IMR-90 (cell line): ENCODE measurements around the gene NR1I2. TPM values are rescaled to one million over a fixed set of nuclear protein-coding genes. Genes with fewer than 3 reads are reported as not detected.

Source experiments
- ATAC-seq: fragments of 200-7000 bp; cut with Tn5 transposase; 2 replicates; pipeline ENCODE4 v1.9.1; 2020; ENCODE audit warnings: low read depth, mild to moderate bottlenecking, moderate library complexity
- BruUV-seq: library from RNA; stranded (reverse); fragments of 400-500 nt; replicated peaks from 2 replicates; lab custom pipeline; 2021; lab: Mats Ljungman, UMichigan
- CTCF ChIA-PET: fragments of 300-600 bp; formaldehyde crosslinking; extraction: SDS; loops from one replicate; lab custom pipeline; 2021; ENCODE audit warnings: antibody characterized with exemption; lab: Yijun Ruan, JAX
- POLR2A ChIA-PET: fragments of 300-600 bp; sonication (Branson Sonifier 250); formaldehyde crosslinking; loops from one replicate; lab custom pipeline; 2022; ENCODE audit warnings: antibody characterized with exemption; ENCODE audit not compliant: unreplicated experiment; lab: Charles Lee
- DNase-seq: peaks from one replicate; pipeline ENCODE4 v3.0.0; 2013
- H2AFZ ChIP-seq: replicated peaks from 2 replicates; pipeline ENCODE3; 2013; ENCODE audit warnings: low read length, mild to moderate bottlenecking; ENCODE audit not compliant: poor library complexity
- H2AK5ac ChIP-seq: 2 replicates; pipeline ENCODE4 v1.6.1; 2013; ENCODE audit warnings: low read depth, low read length, inconsistent platforms
- H2AK9ac ChIP-seq: replicated peaks from 2 replicates; pipeline ENCODE3; 2013; ENCODE audit warnings: mild to moderate bottlenecking, low read depth, low read length, moderate library complexity; ENCODE audit not compliant: poor library complexity
- H2BK120ac ChIP-seq: 2 replicates; pipeline ENCODE4 v1.6.1; 2013; ENCODE audit warnings: low read depth, low read length, inconsistent platforms
- H2BK15ac ChIP-seq: 3 replicates; pipeline ENCODE4 v1.6.1; 2013; ENCODE audit warnings: low read depth, low read length, inconsistent platforms
- H2BK20ac ChIP-seq: 2 replicates; pipeline ENCODE4 v1.6.1; 2013; ENCODE audit warnings: low read depth, mild to moderate bottlenecking, inconsistent platforms, low read length, moderate library complexity
- H2BK5ac ChIP-seq: 2 replicates; pipeline ENCODE4 v1.6.1; 2013; ENCODE audit warnings: mild to moderate bottlenecking, low read depth, low read length, inconsistent platforms; ENCODE audit not compliant: poor library complexity, severe bottlenecking
- H3K14ac ChIP-seq: replicated peaks from 2 replicates; pipeline ENCODE4 v1.6.1; 2013; ENCODE audit warnings: low read depth, low read length, inconsistent platforms
- H3K18ac ChIP-seq: 2 replicates; pipeline ENCODE4 v1.6.1; 2013; ENCODE audit warnings: low read depth, low read length, control low read depth
- H3K23ac ChIP-seq: 2 replicates; pipeline ENCODE4 v1.6.1; 2013; ENCODE audit warnings: low read depth, low read length, inconsistent platforms
- H3K27ac ChIP-seq: 2 replicates; pipeline ENCODE4 v1.5.1; 2013; ENCODE audit warnings: mild to moderate bottlenecking, control low read depth, low read length; ENCODE audit not compliant: insufficient read depth
- H3K27me3 ChIP-seq: 2 replicates; pipeline ENCODE4 v1.6.1; 2013; ENCODE audit warnings: low read length; ENCODE audit not compliant: control insufficient read depth, insufficient read depth
- H3K36me3 ChIP-seq: 2 replicates; pipeline ENCODE4 v1.6.1; 2013; ENCODE audit warnings: low read length, mixed read lengths; ENCODE audit not compliant: control insufficient read depth, insufficient read depth
- H3K4ac ChIP-seq: 2 replicates; pipeline ENCODE4 v1.6.1; 2013; ENCODE audit warnings: low read depth, low read length, inconsistent platforms
- H3K4me1 ChIP-seq: 2 replicates; pipeline ENCODE4 v1.6.1; 2013; ENCODE audit warnings: low read length, mixed read lengths; ENCODE audit not compliant: control insufficient read depth, insufficient read depth
- H3K4me2 ChIP-seq: 2 replicates; pipeline ENCODE4 v1.6.1; 2013; ENCODE audit warnings: low read depth, mild to moderate bottlenecking, control low read depth, low read length, moderate library complexity
- H3K4me3 ChIP-seq: 2 replicates; pipeline ENCODE4 v1.5.1; 2013; ENCODE audit warnings: low read depth, mild to moderate bottlenecking, control low read depth, low read length, moderate library complexity; ENCODE audit not compliant: insufficient read depth
- H3K56ac ChIP-seq: 2 replicates; pipeline ENCODE4 v1.6.1; 2013; ENCODE audit warnings: low read length, inconsistent platforms; ENCODE audit not compliant: insufficient read depth; ENCODE audit errors: extremely low read depth
- H3K79me1 ChIP-seq, 2 experiments: 2 replicates each; pipeline ENCODE4 v1.6.1; 2013; ENCODE audit warnings: low read length in 2 of 2, inconsistent platforms in 1 of 2, low read depth in 1 of 2
- H3K9ac ChIP-seq: 2 replicates; pipeline ENCODE4 v1.6.1; 2013; ENCODE audit warnings: low read depth, low read length, control low read depth
- H3K9me1 ChIP-seq: 2 replicates; pipeline ENCODE4 v1.6.1; 2013; ENCODE audit warnings: low read length, inconsistent platforms; ENCODE audit not compliant: insufficient read depth
- H3K9me3 ChIP-seq: 2 replicates; pipeline ENCODE4 v1.6.1; 2013; ENCODE audit warnings: low read length; ENCODE audit not compliant: control insufficient read depth, insufficient read depth
- H4K20me1 ChIP-seq: 2 replicates; pipeline ENCODE4 v1.6.1; 2013; ENCODE audit warnings: low read length, inconsistent platforms; ENCODE audit not compliant: insufficient read depth
- H4K5ac ChIP-seq: 2 replicates; pipeline ENCODE4 v1.6.1; 2013; ENCODE audit warnings: mild to moderate bottlenecking, low read depth, low read length, control low read depth
- H4K8ac ChIP-seq, 2 experiments: 2 replicates each; pipeline ENCODE4 v1.6.1; 2013; ENCODE audit warnings: low read depth in 2 of 2, low read length in 2 of 2, control low read depth in 1 of 2, inconsistent platforms in 1 of 2
- H4K91ac ChIP-seq: 2 replicates; pipeline ENCODE4 v1.6.1; 2013; ENCODE audit warnings: low read depth, low read length, inconsistent platforms; ENCODE audit not compliant: insufficient read depth
- FOS ChIP-seq: fragments of 150-350 bp; IDR thresholded peaks from 2 replicates; pipeline ENCODE4 v1.6.1; 2016; ENCODE audit warnings: low read depth, low read length
- POLR2A ChIP-seq: IDR thresholded peaks from 2 replicates; pipeline ENCODE4 v1.6.1; 2012; ENCODE audit warnings: mild to moderate bottlenecking, low read depth, low read length
- WGBS, 2 experiments: methylation state at CpG; one replicate each; pipeline versions ENCODE4 v1.1.5 to v1.1.7; 2013; ENCODE audit warnings: missing lambda C conversion rate in 2 of 2; ENCODE audit not compliant: insufficient read length in 1 of 2; ENCODE audit errors: extremely low coverage in 2 of 2; 5-methylcytosine and 5-hydroxymethylcytosine counted together
- dilution Hi-C: fragments of 300-500 bp; cut with HindIII; formaldehyde crosslinking; loops from one replicate; pipeline ENCODE4 v1.14.3; 2018; ENCODE audit warnings: low sequenced_read_pairs; ENCODE audit not compliant: unreplicated experiment
- in situ Hi-C: fragments of 300-500 bp; cut with MboI; formaldehyde crosslinking; loops from 3 replicates; pipeline ENCODE4 v1.14.3; 2019; ENCODE audit warnings: low sequenced_read_pairs, inconsistent platforms, mixed read lengths
- intact Hi-C: fragments of 100-400 bp; cut with micrococcal nuclease; formaldehyde crosslinking; loops from 2 replicates; pipeline ENCODE4 v1.10.0; 2022
- polyA plus RNA-seq, 3 experiments: library from polyadenylated mRNA; depleted of rRNA; stranded (reverse); fragments of >200 nt; gene quantifications; 2 replicates each; pipeline ENCODE4 v1.2.3, GENCODE V29; 2012; ENCODE audit warnings: low replicate concordance in 1 of 3
- total RNA-seq: library from RNA; depleted of rRNA; stranded (reverse); fragments of >200 nt; gene quantifications from 2 replicates; pipeline ENCODE4 v1.2.3, GENCODE V29; 2012

NR1I2 gene
- total and polyA plus RNA-seq, 2 of the 4 experiments (the other 2 are of a cell fraction): not detected

DNA sequence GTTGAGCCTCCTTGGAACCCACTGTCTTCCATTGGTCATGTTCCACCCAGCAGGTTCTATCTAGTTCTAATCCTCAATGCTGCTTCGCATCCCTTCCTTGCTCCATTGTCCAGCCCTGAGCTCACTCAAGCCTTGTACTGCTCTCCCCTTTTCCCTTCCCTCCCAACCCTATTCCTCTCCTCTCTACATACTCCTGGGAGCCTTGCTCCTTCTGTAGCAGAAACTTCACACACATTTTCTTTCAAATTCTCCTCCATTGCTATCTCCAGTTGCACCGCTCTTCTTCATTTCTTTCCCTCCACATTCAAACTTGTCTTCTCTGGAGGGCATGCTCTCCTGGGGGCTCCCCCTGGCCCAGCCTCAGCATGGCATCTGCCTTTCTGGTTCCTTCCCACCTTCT, 14.5 kb downstream of the NR1I2 start:
- Histone ChIP-seq H3K4me1 (0 out of 2 replicates have a peak, but pooled peaks cover 2% of the 10 kb centered on the region), H2BK5ac (no peak overlapping the region), H2BK20ac (no peak overlapping the region), H2BK15ac (no peak overlapping the region), H3K18ac (no peak overlapping the region), H3K4ac (no peak overlapping the region), H2AK9ac (no peak overlapping the region), H3K79me1 (no peaks in the 10 kb centered on the region), H3K14ac (no peak overlapping the region), H4K91ac (no peak overlapping the region), H3K9ac (no peak overlapping the region), H4K5ac (no peak overlapping the region), H2AFZ (no peak overlapping the region), H3K9me1 (no peaks in the 10 kb centered on the region), H3K4me2 (no peak overlapping the region), H2AK5ac (no peak overlapping the region), H3K36me3 (no peaks in the 10 kb centered on the region), H4K20me1 (no peaks in the 10 kb centered on the region), H3K56ac (no peak overlapping the region), H3K9me3 (no peaks in the 10 kb centered on the region), H3K27ac (no peak overlapping the region), H3K23ac (no peak overlapping the region), H3K4me3 (no peak overlapping the region), H4K8ac (no peak overlapping the region), H3K27me3 (peaks cover 21% of the 10 kb centered on the region), H2BK120ac (no peak overlapping the region)
- ATAC-seq: no peak
- DNase-seq: no peak
- in situ Hi-C loops: no loop called here
- WGBS, 2 experiments: 86 to 100% methylated on average over 1 to 2 of the region's 2 CpGs
- dilution Hi-C loops: no loop called here
- POLR2A ChIA-PET: no interaction called here
- CTCF ChIA-PET: no interaction called here
- no TSS peak for BruUV-seq
- intact Hi-C loops: no loop called here
- no peak for TF ChIP-seq FOS
- no peak for TF ChIP-seq POLR2A
